Glomerular endothelial cell (primary cell): ENCODE measurements around the gene CHMP4B. TPM values are rescaled to one million over a fixed set of nuclear protein-coding genes. Genes with fewer than 3 reads are reported as not detected.

Experiments used
- DNase-seq: peaks from one replicate; pipeline ENCODE4 v3.0.0-alpha.2; 2011; ENCODE audit warnings: low read depth, low spot score; ENCODE audit errors: extremely low read depth
- total RNA-seq: library from RNA; depleted of rRNA; stranded (reverse); fragments of >200 nt; gene quantifications from 2 replicates; pipeline ENCODE4 v1.2.3, GENCODE V29; 2015

The CHMP4B gene
- 85.9 and 119 TPM in 2 replicates for total RNA-seq

- peak; percentile 70 for DNase-seq
Measured at GRCh38 chr20:33810885-33811775, at the start of gene CHMP4B. TSS of gene CHMP4B (plus strand) at chr20:33811348. CDS start at chr20:33811469, 121 bp downstream.

GRCh38 chr20:33761698-33762250 is 49.4 kb upstream of the CHMP4B start:
- DNase-seq: no peak

- DNase-seq: no peak
Measured at GRCh38 chr20:33765099-33765498, 46.0 kb upstream of the CHMP4B start.

GRCh38 chr20:33765592-33765991 is 45.6 kb upstream of the CHMP4B start:
- no peak for DNase-seq

GRCh38 chr20:33766686-33767085 is 44.5 kb upstream of the CHMP4B start:
- no peak for DNase-seq

- DNase-seq: no peak
Measured at GRCh38 chr20:33767777-33768138, 43.4 kb upstream of the CHMP4B start.

GRCh38 chr20:33769043-33769442 is 42.1 kb upstream of the CHMP4B start:
- no peak for DNase-seq

GRCh38 chr20:33770005-33770404 is 41.1 kb upstream of the CHMP4B start:
- no peak for DNase-seq

GRCh38 chr20:33771938-33772337 is 39.2 kb upstream of the CHMP4B start:
- DNase-seq: no peak

- no peak for DNase-seq
Measured at GRCh38 chr20:33772439-33772838, 38.7 kb upstream of the CHMP4B start.

- no peak for DNase-seq
Measured at GRCh38 chr20:33773412-33774089, 37.6 kb upstream of the CHMP4B start.

- DNase-seq: no peak
Measured at GRCh38 chr20:33777816-33778215, 33.3 kb upstream of the CHMP4B start.

- no peak for DNase-seq
Measured at GRCh38 chr20:33781133-33781532, 30.0 kb upstream of the CHMP4B start.

- no peak for DNase-seq
Measured at GRCh38 chr20:33781945-33782344, 29.2 kb upstream of the CHMP4B start.

GRCh38 chr20:33783256-33783655 is 27.9 kb upstream of the CHMP4B start:
- no peak for DNase-seq

- no peak for DNase-seq
Measured at GRCh38 chr20:33783818-33784217, 27.3 kb upstream of the CHMP4B start.

GRCh38 chr20:33784225-33784624 is 26.9 kb upstream of the CHMP4B start:
- DNase-seq: no peak

GRCh38 chr20:33785503-33785902 is 25.6 kb upstream of the CHMP4B start:
- no peak for DNase-seq

- DNase-seq: no peak
Measured at GRCh38 chr20:33787253-33787891, 23.8 kb upstream of the CHMP4B start.

- no peak for DNase-seq
Measured at GRCh38 chr20:33788351-33789049, 22.6 kb upstream of the CHMP4B start.
